IMR-90 (cell line): Measurements from ENCODE around the gene DPCD. TPM values are rescaled to one million over a fixed set of nuclear protein-coding genes. Genes with fewer than 3 reads are reported as not detected.

Experiments
- ATAC-seq: fragments of 200-7000 bp; cut with Tn5 transposase; 2 replicates; pipeline ENCODE4 v1.9.1; 2020; ENCODE audit warnings: low read depth, mild to moderate bottlenecking, moderate library complexity
- BruUV-seq: library from RNA; stranded (reverse); fragments of 400-500 nt; replicated peaks from 2 replicates; lab custom pipeline; 2021; lab: Mats Ljungman, UMichigan
- CTCF ChIA-PET: fragments of 300-600 bp; formaldehyde crosslinking; extraction: SDS; loops from one replicate; lab custom pipeline; 2021; ENCODE audit warnings: antibody characterized with exemption; lab: Yijun Ruan, JAX
- POLR2A ChIA-PET: fragments of 300-600 bp; sonication (Branson Sonifier 250); formaldehyde crosslinking; loops from one replicate; lab custom pipeline; 2022; ENCODE audit warnings: antibody characterized with exemption; ENCODE audit not compliant: unreplicated experiment; lab: Charles Lee
- DNase-seq: peaks from one replicate; pipeline ENCODE4 v3.0.0; 2013
- H2AFZ ChIP-seq: replicated peaks from 2 replicates; pipeline ENCODE3; 2013; ENCODE audit warnings: low read length, mild to moderate bottlenecking; ENCODE audit not compliant: poor library complexity
- H2AK5ac ChIP-seq: 2 replicates; pipeline ENCODE4 v1.6.1; 2013; ENCODE audit warnings: low read depth, low read length, inconsistent platforms
- H2AK9ac ChIP-seq: replicated peaks from 2 replicates; pipeline ENCODE3; 2013; ENCODE audit warnings: mild to moderate bottlenecking, low read depth, low read length, moderate library complexity; ENCODE audit not compliant: poor library complexity
- H2BK120ac ChIP-seq: 2 replicates; pipeline ENCODE4 v1.6.1; 2013; ENCODE audit warnings: low read depth, low read length, inconsistent platforms
- H2BK15ac ChIP-seq: 3 replicates; pipeline ENCODE4 v1.6.1; 2013; ENCODE audit warnings: low read depth, low read length, inconsistent platforms
- H2BK20ac ChIP-seq: 2 replicates; pipeline ENCODE4 v1.6.1; 2013; ENCODE audit warnings: low read depth, mild to moderate bottlenecking, inconsistent platforms, low read length, moderate library complexity
- H2BK5ac ChIP-seq: 2 replicates; pipeline ENCODE4 v1.6.1; 2013; ENCODE audit warnings: mild to moderate bottlenecking, low read depth, low read length, inconsistent platforms; ENCODE audit not compliant: poor library complexity, severe bottlenecking
- H3K14ac ChIP-seq: replicated peaks from 2 replicates; pipeline ENCODE4 v1.6.1; 2013; ENCODE audit warnings: low read depth, low read length, inconsistent platforms
- H3K18ac ChIP-seq: 2 replicates; pipeline ENCODE4 v1.6.1; 2013; ENCODE audit warnings: low read depth, low read length, control low read depth
- H3K23ac ChIP-seq: 2 replicates; pipeline ENCODE4 v1.6.1; 2013; ENCODE audit warnings: low read depth, low read length, inconsistent platforms
- H3K27ac ChIP-seq: 2 replicates; pipeline ENCODE4 v1.5.1; 2013; ENCODE audit warnings: mild to moderate bottlenecking, control low read depth, low read length; ENCODE audit not compliant: insufficient read depth
- H3K27me3 ChIP-seq: 2 replicates; pipeline ENCODE4 v1.6.1; 2013; ENCODE audit warnings: low read length; ENCODE audit not compliant: control insufficient read depth, insufficient read depth
- H3K36me3 ChIP-seq: 2 replicates; pipeline ENCODE4 v1.6.1; 2013; ENCODE audit warnings: low read length, mixed read lengths; ENCODE audit not compliant: control insufficient read depth, insufficient read depth
- H3K4ac ChIP-seq: 2 replicates; pipeline ENCODE4 v1.6.1; 2013; ENCODE audit warnings: low read depth, low read length, inconsistent platforms
- H3K4me1 ChIP-seq: 2 replicates; pipeline ENCODE4 v1.6.1; 2013; ENCODE audit warnings: low read length, mixed read lengths; ENCODE audit not compliant: control insufficient read depth, insufficient read depth
- H3K4me2 ChIP-seq: 2 replicates; pipeline ENCODE4 v1.6.1; 2013; ENCODE audit warnings: low read depth, mild to moderate bottlenecking, control low read depth, low read length, moderate library complexity
- H3K4me3 ChIP-seq: 2 replicates; pipeline ENCODE4 v1.5.1; 2013; ENCODE audit warnings: low read depth, mild to moderate bottlenecking, control low read depth, low read length, moderate library complexity; ENCODE audit not compliant: insufficient read depth
- H3K56ac ChIP-seq: 2 replicates; pipeline ENCODE4 v1.6.1; 2013; ENCODE audit warnings: low read length, inconsistent platforms; ENCODE audit not compliant: insufficient read depth; ENCODE audit errors: extremely low read depth
- H3K79me1 ChIP-seq, 2 experiments: 2 replicates each; pipeline ENCODE4 v1.6.1; 2013; ENCODE audit warnings: low read length in 2 of 2, inconsistent platforms in 1 of 2, low read depth in 1 of 2
- H3K9ac ChIP-seq: 2 replicates; pipeline ENCODE4 v1.6.1; 2013; ENCODE audit warnings: low read depth, low read length, control low read depth
- H3K9me1 ChIP-seq: 2 replicates; pipeline ENCODE4 v1.6.1; 2013; ENCODE audit warnings: low read length, inconsistent platforms; ENCODE audit not compliant: insufficient read depth
- H3K9me3 ChIP-seq: 2 replicates; pipeline ENCODE4 v1.6.1; 2013; ENCODE audit warnings: low read length; ENCODE audit not compliant: control insufficient read depth, insufficient read depth
- H4K20me1 ChIP-seq: 2 replicates; pipeline ENCODE4 v1.6.1; 2013; ENCODE audit warnings: low read length, inconsistent platforms; ENCODE audit not compliant: insufficient read depth
- H4K5ac ChIP-seq: 2 replicates; pipeline ENCODE4 v1.6.1; 2013; ENCODE audit warnings: mild to moderate bottlenecking, low read depth, low read length, control low read depth
- H4K8ac ChIP-seq, 2 experiments: 2 replicates each; pipeline ENCODE4 v1.6.1; 2013; ENCODE audit warnings: low read depth in 2 of 2, low read length in 2 of 2, control low read depth in 1 of 2, inconsistent platforms in 1 of 2
- H4K91ac ChIP-seq: 2 replicates; pipeline ENCODE4 v1.6.1; 2013; ENCODE audit warnings: low read depth, low read length, inconsistent platforms; ENCODE audit not compliant: insufficient read depth
- MXI1 ChIP-seq: IDR thresholded peaks from 2 replicates; pipeline ENCODE4 v1.6.1; 2012; ENCODE audit warnings: low read depth, mild to moderate bottlenecking, low read length, moderate library complexity, borderline replicate concordance
- WGBS, 2 experiments: methylation state at CpG; one replicate each; pipeline versions ENCODE4 v1.1.5 to v1.1.7; 2013; ENCODE audit warnings: missing lambda C conversion rate in 2 of 2; ENCODE audit not compliant: insufficient read length in 1 of 2; ENCODE audit errors: extremely low coverage in 2 of 2; 5-methylcytosine and 5-hydroxymethylcytosine counted together
- dilution Hi-C: fragments of 300-500 bp; cut with HindIII; formaldehyde crosslinking; loops from one replicate; pipeline ENCODE4 v1.14.3; 2018; ENCODE audit warnings: low sequenced_read_pairs; ENCODE audit not compliant: unreplicated experiment
- in situ Hi-C: fragments of 300-500 bp; cut with MboI; formaldehyde crosslinking; loops from 3 replicates; pipeline ENCODE4 v1.14.3; 2019; ENCODE audit warnings: low sequenced_read_pairs, inconsistent platforms, mixed read lengths
- intact Hi-C: fragments of 100-400 bp; cut with micrococcal nuclease; formaldehyde crosslinking; loops from 2 replicates; pipeline ENCODE4 v1.10.0; 2022
- polyA plus RNA-seq, 3 experiments: library from polyadenylated mRNA; depleted of rRNA; stranded (reverse); fragments of >200 nt; gene quantifications; 2 replicates each; pipeline ENCODE4 v1.2.3, GENCODE V29; 2012; ENCODE audit warnings: low replicate concordance in 1 of 3
- total RNA-seq: library from RNA; depleted of rRNA; stranded (reverse); fragments of >200 nt; gene quantifications from 2 replicates; pipeline ENCODE4 v1.2.3, GENCODE V29; 2012

Gene DPCD
- total and polyA plus RNA-seq, 2 of the 4 experiments (the other 2 are of a cell fraction): 59.1 to 73.7 TPM

DNA sequence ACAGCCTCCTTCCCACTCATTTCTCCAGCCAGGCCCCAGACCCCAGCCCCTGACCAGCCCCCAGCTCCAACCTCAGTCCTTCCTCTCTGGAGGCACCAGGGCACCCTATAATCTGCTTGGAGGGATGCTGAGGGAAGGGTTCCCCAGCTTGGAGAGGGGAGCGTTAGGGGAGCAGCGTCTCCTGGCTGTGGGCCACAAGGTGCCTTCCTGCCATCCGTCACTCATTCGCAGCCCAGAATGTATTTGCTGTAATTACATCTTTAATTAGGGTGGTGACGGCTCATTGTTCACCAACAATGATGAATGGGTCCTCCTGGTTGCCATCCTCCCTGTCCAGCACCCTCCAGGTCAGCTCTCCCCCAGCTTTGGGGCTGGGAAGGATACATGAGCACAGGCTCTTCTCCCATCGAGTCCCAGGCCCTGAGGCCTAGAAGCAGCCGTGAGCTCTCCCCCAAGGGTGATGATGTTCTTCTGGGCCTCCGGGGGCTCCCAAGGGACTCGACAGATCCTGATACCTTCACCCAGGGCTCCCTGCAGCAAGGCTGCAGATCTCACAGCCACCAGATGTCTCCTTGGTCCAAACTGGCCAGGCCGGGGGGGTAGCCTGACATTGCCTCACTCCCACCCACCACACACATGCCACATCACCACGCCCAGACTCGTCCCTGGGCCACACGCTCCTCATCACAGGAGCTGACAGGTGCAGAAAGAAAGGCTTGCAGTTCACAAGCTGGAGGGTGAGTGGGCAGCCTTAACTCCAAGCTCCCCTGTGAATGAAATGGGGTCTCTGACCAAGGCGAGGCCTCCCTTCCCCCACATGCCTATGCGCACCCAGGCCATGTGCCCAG, 26.8 kb upstream of the DPCD start:
- no peak overlapping the region for H2BK20ac ChIP-seq
- TF ChIP-seq MXI1: no peak
- peak overlapping the region; percentile 21 for H2AFZ ChIP-seq
- intact Hi-C loops (no loop called here), in situ Hi-C loops (no loop called here), dilution Hi-C loops (no loop called here)
- no peak overlapping the region for H2BK120ac ChIP-seq
- ChIA-PET POLR2A (no interaction called here), CTCF (no interaction called here)
- no peak overlapping the region for H3K9ac ChIP-seq
- ATAC-seq (no peak), DNase-seq (no peak)
- H3K9me1 ChIP-seq: peaks cover 8% of the 10 kb centered on the region
- no peak overlapping the region for H3K23ac ChIP-seq
- H3K4me2 ChIP-seq: no peak overlapping the region
- no peak overlapping the region for H3K4ac ChIP-seq
- no peak overlapping the region for H3K18ac ChIP-seq
- no CpG with 5 or more reads among the region's 15 CpGs for WGBS, 2 experiments
- no peak overlapping the region for H2AK9ac ChIP-seq
- BruUV-seq: no TSS peak
- H3K36me3 ChIP-seq: no peaks in the 10 kb centered on the region
- no peak overlapping the region for H3K4me3 ChIP-seq
- no peak overlapping the region for H3K14ac ChIP-seq
- no peak overlapping the region for H4K8ac ChIP-seq
- H3K9me3 ChIP-seq: no peaks in the 10 kb centered on the region
- H2BK15ac ChIP-seq: no peak overlapping the region
- H2AK5ac ChIP-seq: no peak overlapping the region
- no peaks in the 10 kb centered on the region for H4K20me1 ChIP-seq
- no peak overlapping the region for H3K56ac ChIP-seq
- H3K4me1 ChIP-seq: no peaks in the 10 kb centered on the region
- no peak overlapping the region for H4K5ac ChIP-seq
- H3K27ac ChIP-seq: no peak overlapping the region
- no peaks in the 10 kb centered on the region for H3K79me1 ChIP-seq
- peaks cover 13% of the 10 kb centered on the region; the same call in 1 of the 2 replicates for H3K27me3 ChIP-seq
- no peak overlapping the region for H2BK5ac ChIP-seq
- H4K91ac ChIP-seq: no peak overlapping the region
